HL-60 (cell line): Measurements from ENCODE around the gene ANKRD62.
"Not testable (repeated sequence)": the region's sequence is repeated elsewhere in the genome, so short reads cannot be mapped to it uniquely, and the experiment has no call there.

Experiments
- GABPA ChIP-seq: IDR thresholded peaks from 2 replicates; pipeline ENCODE4 v1.6.1; 2012; ENCODE audit warnings: low read depth
- POLR2AphosphoS5 ChIP-seq: IDR thresholded peaks from 2 replicates; pipeline ENCODE4 v1.6.1; 2012; ENCODE audit warnings: low read depth
- TF ChIP-seq, protein P1 (sequence below): IDR thresholded peaks from one replicate; pipeline ENCODE4 v1.5.1; 2011; ENCODE audit warnings: low read length, control low read depth, inconsistent platforms; ENCODE audit not compliant: insufficient read depth

DNA sequence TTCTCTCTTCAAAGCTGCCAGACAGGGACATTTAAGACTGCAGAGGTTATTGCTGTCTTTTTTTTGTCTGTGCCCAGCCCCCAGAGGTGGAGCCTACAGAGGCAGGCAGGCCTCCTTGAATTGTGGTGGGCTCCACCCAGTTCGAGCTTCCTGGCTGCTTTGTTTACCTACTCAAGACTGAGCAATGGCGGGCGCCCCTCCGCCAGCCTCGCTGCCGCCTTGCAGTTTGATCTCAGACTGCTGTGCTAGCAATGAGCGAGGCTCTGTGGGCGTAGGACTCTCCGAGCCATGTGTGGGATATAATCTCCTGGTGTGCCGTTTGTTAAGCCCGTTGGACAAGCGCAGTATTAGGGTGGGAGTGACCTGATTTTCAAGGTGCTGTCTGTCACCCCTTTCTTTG, 47.2 kb downstream of the ANKRD62 start:
- TF ChIP-seq, protein P1, sequence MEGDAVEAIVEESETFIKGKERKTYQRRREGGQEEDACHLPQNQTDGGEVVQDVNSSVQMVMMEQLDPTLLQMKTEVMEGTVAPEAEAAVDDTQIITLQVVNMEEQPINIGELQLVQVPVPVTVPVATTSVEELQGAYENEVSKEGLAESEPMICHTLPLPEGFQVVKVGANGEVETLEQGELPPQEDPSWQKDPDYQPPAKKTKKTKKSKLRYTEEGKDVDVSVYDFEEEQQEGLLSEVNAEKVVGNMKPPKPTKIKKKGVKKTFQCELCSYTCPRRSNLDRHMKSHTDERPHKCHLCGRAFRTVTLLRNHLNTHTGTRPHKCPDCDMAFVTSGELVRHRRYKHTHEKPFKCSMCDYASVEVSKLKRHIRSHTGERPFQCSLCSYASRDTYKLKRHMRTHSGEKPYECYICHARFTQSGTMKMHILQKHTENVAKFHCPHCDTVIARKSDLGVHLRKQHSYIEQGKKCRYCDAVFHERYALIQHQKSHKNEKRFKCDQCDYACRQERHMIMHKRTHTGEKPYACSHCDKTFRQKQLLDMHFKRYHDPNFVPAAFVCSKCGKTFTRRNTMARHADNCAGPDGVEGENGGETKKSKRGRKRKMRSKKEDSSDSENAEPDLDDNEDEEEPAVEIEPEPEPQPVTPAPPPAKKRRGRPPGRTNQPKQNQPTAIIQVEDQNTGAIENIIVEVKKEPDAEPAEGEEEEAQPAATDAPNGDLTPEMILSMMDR, result not testable (repeated sequence)
- not testable (repeated sequence) for TF ChIP-seq POLR2AphosphoS5, GABPA
